Endothelial cell of umbilical vein (primary cell): ENCODE measurements around the gene SMURF1. TPM values are rescaled to one million over a fixed set of nuclear protein-coding genes. Genes with fewer than 3 reads are reported as not detected.

Source experiments
- BruUV-seq: library from RNA; stranded (reverse); fragments of 400-500 nt; replicated peaks from 2 replicates; lab custom pipeline; 2021; lab: Mats Ljungman, UMichigan
- CTCF ChIA-PET: fragments of 300-600, 350-600 bp; sonication (Branson Sonifier 250); formaldehyde crosslinking; loops from one replicate; lab custom pipeline; 2021; ENCODE audit warnings: antibody characterized with exemption, inconsistent platforms; lab: Charles Lee
- POLR2A ChIA-PET: fragments of 300-600, 350-600 bp; sonication (Branson Sonifier 250); formaldehyde crosslinking; loops from one replicate; lab custom pipeline; 2021; ENCODE audit warnings: antibody characterized with exemption, inconsistent platforms; lab: Charles Lee
- DNase-seq: peaks from one replicate; pipeline ENCODE4 v3.0.0-alpha.2; 2011; ENCODE audit warnings: low read depth, low spot score
- FAIRE-seq: peaks from 2 replicates; lab custom pipeline; 2011; peaks lifted over from hg19 to GRCh38; lab: Jason Lieb, UNC
- H2AFZ ChIP-seq: 2 replicates; pipeline ENCODE4 v1.6.0; 2012; ENCODE audit warnings: low read depth, low read length, control low read depth, inconsistent platforms
- H3K27ac ChIP-seq: 2 replicates; pipeline ENCODE4 v1.5.1; 2011; ENCODE audit warnings: low read depth, mild to moderate bottlenecking, control low read depth, low read length, moderate library complexity; ENCODE audit not compliant: insufficient read depth
- H3K27me3 ChIP-seq, 2 experiments: 2 replicates each; pipeline versions ENCODE4 v1.6.0 to v1.6.1; 2011; ENCODE audit warnings: low read length in 2 of 2, mixed read lengths in 1 of 2; ENCODE audit not compliant: control insufficient read depth in 2 of 2, insufficient read depth in 2 of 2
- H3K36me3 ChIP-seq, 2 experiments: 2 replicates in 1 of 2; 3 replicates in 1 of 2; pipeline ENCODE4 v1.5.1; 2011; ENCODE audit warnings: low read length in 2 of 2, mild to moderate bottlenecking in 1 of 2, moderate library complexity in 1 of 2; ENCODE audit not compliant: control insufficient read depth in 2 of 2, insufficient read depth in 2 of 2; ENCODE audit errors: extremely low read depth in 1 of 2
- H3K4me1 ChIP-seq: 3 replicates; pipeline ENCODE4 v1.5.1; 2011; ENCODE audit warnings: mild to moderate bottlenecking, low read length; ENCODE audit not compliant: control insufficient read depth, insufficient read depth; ENCODE audit errors: extremely low read depth
- H3K4me2 ChIP-seq: 2 replicates; pipeline ENCODE4 v1.6.1; 2011; ENCODE audit warnings: low read length, control low read depth, mixed read lengths; ENCODE audit not compliant: insufficient read depth
- H3K4me3 ChIP-seq, 3 experiments: fragments of 200-600 bp in 1 of 3; sonication (generic), shearing (Covaris generic) in 1 of 3; replicated peaks in 1 of 3; 2 replicates each; pipeline ENCODE4 v1.5.1; 2011 to 2016; ENCODE audit warnings: control low read depth in 3 of 3, low read length in 3 of 3, mild to moderate bottlenecking in 2 of 3, inconsistent platforms in 1 of 3, low read depth in 1 of 3, moderate library complexity in 1 of 3; ENCODE audit not compliant: insufficient read depth in 1 of 3
- H3K79me2 ChIP-seq: 2 replicates; pipeline ENCODE4 v1.6.0; 2012; ENCODE audit warnings: low read length, inconsistent platforms; ENCODE audit not compliant: control insufficient read depth, insufficient read depth
- H3K9ac ChIP-seq: replicated peaks from 2 replicates; pipeline ENCODE3; 2011; ENCODE audit warnings: low read length, control low read depth; ENCODE audit not compliant: insufficient read depth; ENCODE audit errors: extremely low read depth
- H3K9me1 ChIP-seq: replicated peaks from 3 replicates; pipeline ENCODE4 v1.6.0; 2011; ENCODE audit warnings: mild to moderate bottlenecking, low read length; ENCODE audit not compliant: control insufficient read depth, insufficient read depth; ENCODE audit errors: extremely low read depth
- H3K9me3 ChIP-seq: replicated peaks from 2 replicates; pipeline ENCODE4 v1.5.1; 2012; ENCODE audit warnings: low read length, inconsistent platforms; ENCODE audit not compliant: control insufficient read depth, insufficient read depth
- H4K20me1 ChIP-seq: replicated peaks from 2 replicates; pipeline ENCODE3; 2011; ENCODE audit warnings: mild to moderate bottlenecking, low read length; ENCODE audit not compliant: control insufficient read depth, insufficient read depth; ENCODE audit errors: extremely low read depth
- EZH2 ChIP-seq: IDR thresholded peaks from 2 replicates; pipeline ENCODE4 v1.6.1; 2012; ENCODE audit warnings: borderline replicate concordance, low read depth, mild to moderate bottlenecking, moderate library complexity, low read length, inconsistent platforms; ENCODE audit not compliant: severe bottlenecking
- FOS ChIP-seq: IDR thresholded peaks from 2 replicates; pipeline ENCODE4 v1.6.1; 2011; ENCODE audit warnings: mild to moderate bottlenecking, low read length, moderate library complexity, borderline replicate concordance; ENCODE audit not compliant: insufficient read depth
- GATA2 ChIP-seq: IDR thresholded peaks from 2 replicates; pipeline ENCODE4 v1.7.0; 2011; ENCODE audit warnings: low read depth, mild to moderate bottlenecking, moderate library complexity, mixed read lengths, low read length; ENCODE audit not compliant: insufficient read length, insufficient read depth
- JUN ChIP-seq: IDR thresholded peaks from 2 replicates; pipeline ENCODE4 v1.6.1; 2011; ENCODE audit warnings: borderline replicate concordance, low read depth; ENCODE audit not compliant: insufficient read length, insufficient read depth
- MYC ChIP-seq: IDR thresholded peaks from one replicate; pipeline ENCODE4 v1.6.1; 2011; ENCODE audit warnings: mild to moderate bottlenecking, low read depth, low read length
- POLR2A ChIP-seq: IDR thresholded peaks from 2 replicates; pipeline ENCODE4 v1.6.1; 2012; ENCODE audit warnings: low read depth, mild to moderate bottlenecking, control low read depth, low read length
- POLR2AphosphoS5 ChIP-seq: IDR thresholded peaks from 2 replicates; pipeline ENCODE4 v1.6.1; 2012; ENCODE audit warnings: low read depth, mild to moderate bottlenecking, control low read depth, low read length, moderate library complexity; ENCODE audit not compliant: insufficient read depth
- dilution Hi-C: fragments of 300-500 bp; cut with MboI; formaldehyde crosslinking; loops from one replicate; pipeline ENCODE4 v1.15.0; 2019; ENCODE audit warnings: low sequenced_read_pairs; ENCODE audit not compliant: extremely low pct_ligation_motif_present
- intact Hi-C: fragments of 100-400 bp; cut with micrococcal nuclease; formaldehyde crosslinking; loops from one replicate; pipeline ENCODE4 v1.10.0; 2022
- polyA plus RNA-seq, 4 experiments: library from polyadenylated mRNA; depleted of rRNA in 3 of 4; stranded (reverse) in 3 of 4; unstranded in 1 of 4; fragments of >200 nt; gene quantifications; 2 replicates each; pipeline versions ENCODE4 v1.2.1 to v1.2.3, GENCODE V29; 2011 to 2012; ENCODE audit warnings: missing spikeins in 1 of 4
- total RNA-seq: library from RNA; stranded (reverse); gene quantifications from 2 replicates; pipeline ENCODE4 v1.2.3, GENCODE V29; 2021
- TF ChIP-seq, protein P1 (sequence below), 2 donors: IDR thresholded peaks; 1 replicate in 1 of 2; 2 replicates in 1 of 2; pipeline ENCODE4 v1.5.1; 2011; ENCODE audit warnings: low read length in 2 of 2, mild to moderate bottlenecking in 2 of 2, moderate library complexity in 2 of 2, control low read depth in 1 of 2, inconsistent platforms in 1 of 2, low read depth in 1 of 2; ENCODE audit not compliant: insufficient read depth in 1 of 2; ENCODE audit errors: extremely low read depth in 1 of 2
- TF ChIP-seq, protein P2 (sequence below): IDR thresholded peaks from 2 replicates; pipeline ENCODE4 v1.6.1; 2011; ENCODE audit not compliant: insufficient read depth, insufficient read length

SMURF1 gene
- total and polyA plus RNA-seq, 2 donors (not counting 3 experiments of a cell fraction or from before 2014, with no cell fraction given): 11.5 to 22.8 TPM

DNA sequence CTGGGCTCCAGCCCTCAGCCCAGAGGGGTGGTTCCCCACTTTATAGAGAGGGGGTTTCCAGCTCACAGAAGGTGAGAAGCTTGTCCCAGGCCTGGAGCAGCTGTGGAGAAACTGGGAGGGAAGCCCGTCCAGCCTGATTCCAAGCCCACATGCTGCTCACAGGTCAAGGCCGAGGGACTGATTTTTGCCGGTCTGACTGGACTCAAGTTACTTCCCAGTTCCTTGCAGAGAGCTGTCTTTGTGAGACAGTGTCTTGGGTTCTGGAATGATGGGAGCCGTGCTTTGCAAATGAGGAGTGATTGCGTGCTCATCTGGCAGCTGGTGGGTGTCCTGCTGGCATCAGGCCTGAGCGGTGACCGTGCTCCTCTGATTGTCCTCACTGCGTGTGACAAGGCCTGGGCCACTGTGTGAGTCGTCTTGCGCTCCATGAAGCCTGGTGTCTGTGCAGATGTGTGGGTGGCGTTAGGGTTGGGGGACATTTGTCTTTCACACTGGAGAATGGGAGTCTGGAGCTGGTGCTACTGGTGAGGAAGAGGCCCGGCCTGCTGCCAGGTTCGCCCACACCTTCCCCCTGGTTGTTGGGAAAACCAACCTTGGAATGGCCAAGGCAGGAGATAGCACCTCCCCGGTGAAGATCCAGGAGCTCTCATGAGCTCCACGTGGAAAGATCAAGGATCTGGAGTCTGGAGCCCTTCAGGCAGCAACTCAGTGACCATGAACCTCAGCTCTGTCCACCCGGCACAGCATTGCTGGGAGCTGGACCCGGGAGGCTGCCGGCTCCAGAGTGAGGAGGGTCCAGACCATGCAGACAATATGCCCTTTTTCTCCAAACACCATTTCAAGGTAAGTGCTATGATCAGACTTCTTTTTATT lies 129.6 kb downstream of the SMURF1 start:
- no peaks in the 10 kb centered on the region for H4K20me1 ChIP-seq
- H3K9me1 ChIP-seq: no peaks in the 10 kb centered on the region
- no peak overlapping the region for H2AFZ ChIP-seq
- no peak for TF ChIP-seq JUN
- TF ChIP-seq, protein P1, sequence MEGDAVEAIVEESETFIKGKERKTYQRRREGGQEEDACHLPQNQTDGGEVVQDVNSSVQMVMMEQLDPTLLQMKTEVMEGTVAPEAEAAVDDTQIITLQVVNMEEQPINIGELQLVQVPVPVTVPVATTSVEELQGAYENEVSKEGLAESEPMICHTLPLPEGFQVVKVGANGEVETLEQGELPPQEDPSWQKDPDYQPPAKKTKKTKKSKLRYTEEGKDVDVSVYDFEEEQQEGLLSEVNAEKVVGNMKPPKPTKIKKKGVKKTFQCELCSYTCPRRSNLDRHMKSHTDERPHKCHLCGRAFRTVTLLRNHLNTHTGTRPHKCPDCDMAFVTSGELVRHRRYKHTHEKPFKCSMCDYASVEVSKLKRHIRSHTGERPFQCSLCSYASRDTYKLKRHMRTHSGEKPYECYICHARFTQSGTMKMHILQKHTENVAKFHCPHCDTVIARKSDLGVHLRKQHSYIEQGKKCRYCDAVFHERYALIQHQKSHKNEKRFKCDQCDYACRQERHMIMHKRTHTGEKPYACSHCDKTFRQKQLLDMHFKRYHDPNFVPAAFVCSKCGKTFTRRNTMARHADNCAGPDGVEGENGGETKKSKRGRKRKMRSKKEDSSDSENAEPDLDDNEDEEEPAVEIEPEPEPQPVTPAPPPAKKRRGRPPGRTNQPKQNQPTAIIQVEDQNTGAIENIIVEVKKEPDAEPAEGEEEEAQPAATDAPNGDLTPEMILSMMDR (IDR thresholded peaks at IDR 0.05; ENCODE audit: extremely low read depth in 1 of 2, insufficient read depth in 1 of 2, low read depth in 1 of 2, low read length in 2 of 2): no peak
- no peak for TF ChIP-seq FOS
- TF ChIP-seq EZH2: no peak
- no peak for TF ChIP-seq POLR2AphosphoS5
- no peak for TF ChIP-seq GATA2
- TF ChIP-seq MYC: no peak
- no peak for TF ChIP-seq POLR2A
- TF ChIP-seq, protein P2, sequence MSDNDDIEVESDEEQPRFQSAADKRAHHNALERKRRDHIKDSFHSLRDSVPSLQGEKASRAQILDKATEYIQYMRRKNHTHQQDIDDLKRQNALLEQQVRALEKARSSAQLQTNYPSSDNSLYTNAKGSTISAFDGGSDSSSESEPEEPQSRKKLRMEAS: no peak
- H3K9me3 ChIP-seq: no peaks in the 10 kb centered on the region
- H3K27me3 ChIP-seq: no peaks in the 10 kb centered on the region
- no peak overlapping the region for H3K9ac ChIP-seq
- FAIRE-seq: no peak
- ChIA-PET POLR2A (no interaction called here), CTCF (interaction anchor here (1.6 kb wide), 1 partner anchor 16 kb away, joined by 3 read pairs; no protein-coding TSS in a partner anchor)
- H3K4me2 ChIP-seq: no peak overlapping the region
- DNase-seq: no peak
- H3K79me2 ChIP-seq: no peaks in the 10 kb centered on the region
- dilution Hi-C loops: no loop called here
- no peak overlapping the region for H3K4me3 ChIP-seq
- H3K36me3 ChIP-seq: peaks cover 13 to 40% of the 10 kb centered on the region in 2 experiments
- BruUV-seq: no TSS peak
- intact Hi-C loops: no loop called here
- H3K27ac ChIP-seq: no peak overlapping the region
- no peaks in the 10 kb centered on the region for H3K4me1 ChIP-seq
